ENCODE measurements around the gene C17orf100. TPM values are rescaled to one million over a fixed set of nuclear protein-coding genes. Genes with fewer than 3 reads are reported as not detected.
"Not testable (repeated sequence)": the region's sequence is repeated elsewhere in the genome, so short reads cannot be mapped to it uniquely, and the experiment has no call there.

Gene C17orf100
- polyA plus RNA-seq, 3 donors from 2014 or later = 1.7 to 5.2 TPM; not detected in 1

- no peak overlapping the region for H3K4me3 Mint-ChIP-seq
- no peak for DNase-seq
- H3K27ac Mint-ChIP-seq = no peak overlapping the region
- peaks cover 0 to 3% (median 0%) of the 10 kb centered on the region in 3 donors for H3K36me3 Mint-ChIP-seq
- H3K27me3 Mint-ChIP-seq (ENCODE audit: low read depth in 3 of 3) = peaks cover 6 to 20% (median 10%) of the 10 kb centered on the region in 3 donors
- peaks cover 10 to 14% of the 10 kb centered on the region in 2 donors for H3K4me1 Mint-ChIP-seq
- no peaks in the 10 kb centered on the region for H3K9me3 Mint-ChIP-seq
These were observed 29.6 kb downstream of the C17orf100 start for GRCh38 chr17:6681176-6681575.

- Mint-ChIP-seq H3K9me3 (no peaks in the 10 kb centered on the region), H3K27ac (no peak overlapping the region), H3K36me3 (peaks cover 0 to 3% (median 0%) of the 10 kb centered on the region in 3 donors), H3K4me3 (no peak overlapping the region), H3K27me3 (ENCODE audit: low read depth in 3 of 3) (peaks cover 9 to 18% (median 10%) of the 10 kb centered on the region in 3 donors), H3K4me1 (peaks cover 10 to 14% of the 10 kb centered on the region in 2 donors)
- DNase-seq = no peak
These were observed 30.1 kb downstream of the C17orf100 start for GRCh38 chr17:6681671-6682070.

DNA sequence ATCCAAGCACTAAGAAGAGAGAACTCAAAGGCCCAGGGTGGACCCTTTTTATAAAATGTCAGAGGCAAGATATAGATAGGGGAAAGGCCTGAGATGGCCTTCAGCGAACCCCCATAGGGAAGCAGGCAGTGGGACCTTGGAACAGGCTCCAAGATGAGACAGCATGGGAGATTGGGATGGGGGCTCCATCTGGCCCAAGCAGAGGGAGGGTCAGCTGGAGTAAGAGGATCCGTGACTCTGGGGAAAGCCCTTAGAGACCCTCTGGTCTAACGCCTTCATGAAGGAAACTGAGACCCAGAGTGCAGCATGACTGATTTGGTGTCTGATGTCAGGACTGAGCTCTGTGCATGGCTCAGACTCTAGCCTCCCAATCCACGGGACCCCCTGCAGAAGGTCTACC, 30.8 kb downstream of the C17orf100 start:
- Mint-ChIP-seq H3K27ac (no peak overlapping the region), H3K4me3 (no peak overlapping the region), H3K4me1 (peaks cover 8 to 11% of the 10 kb centered on the region in 2 donors), H3K27me3 (ENCODE audit: low read depth in 3 of 3) (peaks cover 10 to 14% (median 12%) of the 10 kb centered on the region in 3 donors), H3K9me3 (no peaks in the 10 kb centered on the region), H3K36me3 (peaks cover 0 to 3% (median 0%) of the 10 kb centered on the region in 3 donors)
- DNase-seq = no peak

DNA sequence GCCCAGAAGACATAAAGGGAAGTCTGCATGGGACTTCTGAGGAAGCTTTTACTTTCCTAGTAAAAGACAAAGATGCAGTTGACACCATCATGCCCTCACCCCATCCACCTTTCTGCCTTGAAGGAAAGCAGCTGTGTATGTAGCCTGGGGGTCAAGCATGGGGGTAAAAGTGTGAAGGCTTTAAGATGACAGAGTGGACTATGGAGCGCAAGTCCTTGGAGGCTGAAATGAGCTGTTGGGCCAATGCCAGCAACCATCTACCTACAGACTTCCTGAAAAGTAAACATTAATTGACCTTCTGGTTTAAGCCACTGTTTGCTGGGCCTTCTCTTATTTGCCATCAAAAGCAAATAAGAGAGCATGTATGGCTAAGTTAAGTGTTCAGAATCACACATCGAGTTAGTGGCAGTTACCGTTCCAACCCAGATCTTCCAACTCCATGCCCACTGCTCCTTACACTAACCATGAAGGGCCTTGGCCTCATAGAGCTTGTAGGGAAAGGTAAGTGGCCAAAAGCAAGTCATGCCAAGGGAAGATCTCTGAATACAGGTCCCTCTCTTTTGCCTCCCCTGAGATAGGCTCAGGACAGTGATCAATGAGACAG, 31.6 kb downstream of the C17orf100 start:
- Mint-ChIP-seq H3K9me3 (no peaks in the 10 kb centered on the region), H3K27ac (no peak overlapping the region), H3K4me1 (peaks cover 0 to 3% of the 10 kb centered on the region in 2 donors), H3K4me3 (no peak overlapping the region), H3K27me3 (ENCODE audit: low read depth in 3 of 3) (peaks cover 7 to 12% (median 10%) of the 10 kb centered on the region in 3 donors), H3K36me3 (peaks cover 0 to 3% (median 0%) of the 10 kb centered on the region in 3 donors)
- no peak for DNase-seq

DNA sequence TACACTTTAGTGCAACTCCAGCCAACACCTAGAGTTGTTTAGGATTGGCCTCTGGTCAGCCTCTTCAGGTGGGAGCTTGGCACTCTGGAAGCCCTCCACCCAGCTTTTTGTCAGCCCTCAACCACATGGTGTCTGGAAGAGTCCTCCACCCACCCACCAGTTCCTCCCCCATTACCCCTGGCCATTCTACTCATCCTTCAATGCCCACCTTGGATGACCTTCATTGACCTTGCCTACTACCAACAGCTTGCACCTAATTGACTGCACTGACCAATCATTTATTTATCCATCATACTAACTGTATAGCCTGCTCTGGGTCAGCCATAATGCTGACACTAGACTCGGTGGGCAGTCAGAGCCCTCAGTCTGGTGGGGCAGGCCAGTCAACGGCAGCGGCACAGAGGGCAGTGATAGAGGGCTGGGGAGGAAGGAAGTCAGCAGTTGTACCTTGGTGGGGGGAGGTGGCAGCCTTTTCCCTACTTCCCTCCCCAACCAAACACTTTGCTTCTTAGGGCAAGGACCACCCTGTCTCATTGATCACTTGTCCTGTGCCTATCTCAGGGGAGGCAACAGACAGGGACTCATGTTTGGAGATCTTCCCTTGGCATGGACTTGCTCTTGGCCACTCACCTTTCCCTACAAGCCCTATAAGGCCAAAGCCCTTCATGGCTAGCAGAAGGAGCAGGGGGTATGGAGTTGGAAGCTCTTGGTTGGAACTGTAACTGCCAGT, 32.3 kb downstream of the C17orf100 start:
- H3K4me3 Mint-ChIP-seq = no peak overlapping the region
- no peaks in the 10 kb centered on the region for H3K9me3 Mint-ChIP-seq
- H3K36me3 Mint-ChIP-seq = peaks cover 0 to 3% (median 0%) of the 10 kb centered on the region in 3 donors
- no peak overlapping the region for H3K27ac Mint-ChIP-seq
- no peaks in the 10 kb centered on the region for H3K4me1 Mint-ChIP-seq
- peaks cover 6 to 12% (median 6%) of the 10 kb centered on the region in 3 donors for H3K27me3 Mint-ChIP-seq (ENCODE audit: low read depth in 3 of 3)
- no peak for DNase-seq

DNA sequence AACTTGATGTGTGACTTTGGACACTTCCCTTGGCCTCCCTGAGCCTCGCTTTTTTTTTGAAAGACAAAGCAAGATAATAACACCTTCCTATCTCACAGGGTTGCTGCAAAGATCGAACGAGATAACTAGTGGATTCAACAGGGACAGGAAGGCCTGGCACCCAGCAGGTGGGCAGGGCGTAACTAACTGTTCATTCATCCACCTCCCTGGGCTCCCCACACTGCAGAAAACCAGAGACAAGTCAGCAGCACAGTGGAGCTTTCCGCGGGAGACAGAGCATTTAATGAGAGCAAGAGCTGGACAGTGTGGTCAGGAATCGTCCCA, 32.9 kb downstream of the C17orf100 start:
- H3K4me3 Mint-ChIP-seq = no peak overlapping the region
- DNase-seq = no peak
- no peak overlapping the region for H3K27ac Mint-ChIP-seq
- H3K4me1 Mint-ChIP-seq = no peaks in the 10 kb centered on the region
- H3K27me3 Mint-ChIP-seq (ENCODE audit: low read depth in 3 of 3) = peaks cover 6 to 12% (median 6%) of the 10 kb centered on the region in 3 donors
- H3K9me3 Mint-ChIP-seq = no peaks in the 10 kb centered on the region
- H3K36me3 Mint-ChIP-seq = peaks cover 0 to 3% (median 0%) of the 10 kb centered on the region in 3 donors

DNA sequence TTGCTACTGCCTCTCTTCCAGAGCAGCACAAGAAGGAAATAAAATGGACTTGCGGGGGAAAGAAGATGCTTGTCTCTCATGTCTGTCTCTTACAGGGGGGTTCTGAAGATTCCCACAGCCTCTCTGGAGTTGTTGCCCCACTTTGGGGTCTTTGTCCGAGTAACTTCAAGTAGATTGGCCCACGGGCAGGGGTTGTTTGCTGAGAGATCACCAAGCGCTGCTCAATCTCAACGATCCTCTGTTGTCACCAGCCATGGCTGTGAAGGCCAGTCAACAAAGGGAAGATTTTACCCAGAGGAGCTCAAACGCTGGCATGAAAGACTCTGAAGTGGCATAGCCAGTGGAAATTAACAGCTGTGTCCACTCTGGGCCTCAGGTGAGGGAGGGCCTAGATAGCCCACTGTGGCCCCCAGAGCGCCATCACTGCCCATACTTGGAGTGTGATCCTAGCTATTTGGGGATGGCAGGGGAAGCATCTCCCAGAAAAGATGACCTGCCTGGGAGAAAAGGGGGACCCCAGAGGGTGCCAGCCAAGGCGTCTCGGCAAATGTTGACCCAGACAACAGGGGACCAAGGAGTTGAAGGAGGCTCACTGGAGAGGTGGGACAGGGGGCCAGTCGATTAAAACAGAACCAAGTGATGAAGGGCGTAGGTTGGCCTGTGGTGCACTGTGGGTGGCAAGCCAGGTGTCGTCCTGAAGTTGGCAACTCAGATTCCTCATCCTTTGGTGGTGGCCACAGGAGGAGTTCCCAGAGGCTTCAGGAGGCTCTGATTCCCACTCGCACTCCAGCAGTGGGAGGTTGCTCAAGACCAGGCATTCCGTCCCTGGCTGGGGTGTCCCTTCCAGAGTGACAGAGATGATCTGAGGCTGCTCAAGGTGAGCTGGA, 33.6 kb downstream of the C17orf100 start:
- Mint-ChIP-seq H3K36me3 (peaks cover 0 to 3% (median 0%) of the 10 kb centered on the region in 3 donors), H3K4me3 (no peak overlapping the region), H3K27me3 (ENCODE audit: low read depth in 3 of 3) (peaks cover 5 to 12% (median 8%) of the 10 kb centered on the region in 3 donors), H3K4me1 (no peaks in the 10 kb centered on the region), H3K9me3 (no peaks in the 10 kb centered on the region), H3K27ac (no peak overlapping the region)
- no peak for DNase-seq

- DNase-seq = no peak
- H3K4me1 Mint-ChIP-seq = no peaks in the 10 kb centered on the region
- no peak overlapping the region for H3K27ac Mint-ChIP-seq
- H3K36me3 Mint-ChIP-seq = peaks cover 0 to 3% (median 0%) of the 10 kb centered on the region in 3 donors
- H3K4me3 Mint-ChIP-seq = no peak overlapping the region
- H3K9me3 Mint-ChIP-seq = no peaks in the 10 kb centered on the region
- H3K27me3 Mint-ChIP-seq (ENCODE audit: low read depth in 3 of 3) = peaks cover 3 to 11% (median 10%) of the 10 kb centered on the region in 3 donors
These were observed 34.5 kb downstream of the C17orf100 start for GRCh38 chr17:6686026-6686425.

DNA sequence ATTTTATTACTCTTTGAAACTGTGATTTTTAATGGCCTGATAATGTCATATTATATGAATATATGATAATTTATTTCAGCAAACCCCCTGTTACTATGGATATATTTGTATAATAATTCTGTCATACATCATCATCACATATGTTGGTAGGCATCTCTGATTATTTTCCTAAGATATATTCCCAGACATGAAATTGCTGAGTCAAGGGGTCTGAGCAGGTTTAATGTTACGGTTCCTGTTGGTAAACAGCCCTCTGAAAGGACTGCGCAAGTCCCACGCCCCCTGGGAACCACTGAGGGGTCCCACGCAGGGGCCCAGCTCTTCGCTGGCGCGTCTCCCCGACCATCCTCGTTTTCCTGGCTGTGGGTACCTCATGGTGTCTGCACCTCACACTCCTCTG, 37.4 kb downstream of the C17orf100 start:
- Mint-ChIP-seq H3K4me3 (no peak overlapping the region), H3K27me3 (ENCODE audit: low read depth in 3 of 3) (peaks cover 2 to 23% (median 7%) of the 10 kb centered on the region in 3 donors), H3K4me1 (no peaks in the 10 kb centered on the region), H3K27ac (no peak overlapping the region), H3K36me3 (peaks cover 0 to under 1% (median 0%) of the 10 kb centered on the region in 3 donors), H3K9me3 (no peaks in the 10 kb centered on the region)
- no peak for DNase-seq

DNA sequence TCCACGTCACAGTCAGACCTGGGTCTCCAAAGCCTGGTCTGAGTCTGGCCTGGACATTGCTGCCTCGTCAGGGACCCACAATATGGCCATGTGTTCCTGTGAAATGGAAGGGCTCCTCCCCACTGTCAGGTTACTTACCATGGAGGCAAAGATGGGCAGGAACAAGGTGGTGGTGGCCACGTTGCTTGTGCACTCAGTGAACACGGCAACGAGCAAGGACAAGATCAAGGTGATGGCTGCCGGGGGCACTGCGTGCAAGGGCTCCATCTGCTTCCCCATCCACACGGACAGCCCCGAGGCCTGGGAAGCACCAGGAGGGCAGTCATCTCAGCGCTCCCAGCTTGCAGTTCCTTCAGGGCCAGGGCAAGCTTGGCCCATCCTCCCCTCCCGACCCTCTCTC, 39.1 kb downstream of the C17orf100 start:
- H3K27ac Mint-ChIP-seq = no peak overlapping the region
- H3K36me3 Mint-ChIP-seq = no peaks in the 10 kb centered on the region
- no peaks in the 10 kb centered on the region for H3K4me1 Mint-ChIP-seq
- no peak for DNase-seq
- H3K4me3 Mint-ChIP-seq = no peak overlapping the region
- peaks cover 0 to 26% (median 5%) of the 10 kb centered on the region in 3 donors for H3K27me3 Mint-ChIP-seq (ENCODE audit: low read depth in 3 of 3)
- H3K9me3 Mint-ChIP-seq = peaks cover 0 to 3% (median 0%) of the 10 kb centered on the region in 6 donors

DNA sequence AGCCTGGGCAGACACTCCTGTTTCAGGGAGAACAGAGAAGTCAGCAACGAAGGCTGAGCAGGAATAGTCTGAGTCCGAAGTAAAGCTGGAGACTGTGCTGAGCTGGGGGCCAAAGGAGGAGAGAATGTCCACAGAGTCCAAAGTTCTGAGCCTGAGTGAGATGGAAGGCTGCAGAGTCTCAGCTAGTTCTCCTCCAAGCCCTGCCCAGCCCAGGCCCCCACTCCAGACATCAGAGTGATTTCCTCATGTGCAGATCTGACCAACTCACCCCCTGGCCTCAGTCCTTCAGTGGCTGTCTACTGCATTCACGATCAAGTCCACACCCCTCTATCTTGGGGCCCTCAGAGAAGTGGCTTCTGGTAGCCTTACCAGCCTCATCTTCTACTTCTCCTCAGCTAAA, 40.0 kb downstream of the C17orf100 start:
- Mint-ChIP-seq H3K27me3 (ENCODE audit: low read depth in 3 of 3) (peaks cover 0 to 24% (median 5%) of the 10 kb centered on the region in 3 donors), H3K27ac (no peak overlapping the region), H3K4me1 (no peaks in the 10 kb centered on the region), H3K9me3 (peaks cover 0 to 3% (median 0%) of the 10 kb centered on the region in 6 donors), H3K4me3 (no peak overlapping the region), H3K36me3 (no peaks in the 10 kb centered on the region)
- DNase-seq = no peak

GRCh38 chr17:6691958-6692357, 40.4 kb downstream of the C17orf100 start:
- not testable (repeated sequence) for H3K4me3 Mint-ChIP-seq, H3K36me3 Mint-ChIP-seq, DNase-seq, H3K9me3 Mint-ChIP-seq, H3K27ac Mint-ChIP-seq, H3K4me1 Mint-ChIP-seq
- peaks cover 0 to 20% (median 5%) of the 10 kb centered on the region in 3 donors for H3K27me3 Mint-ChIP-seq (ENCODE audit: low read depth in 3 of 3)

GRCh38 chr17:6695051-6695450, 43.5 kb downstream of the C17orf100 start:
- no peaks in the 10 kb centered on the region for H3K36me3 Mint-ChIP-seq
- H3K27me3 Mint-ChIP-seq (ENCODE audit: low read depth in 3 of 3) = peaks cover 1 to 20% (median 5%) of the 10 kb centered on the region in 3 donors

DNA sequence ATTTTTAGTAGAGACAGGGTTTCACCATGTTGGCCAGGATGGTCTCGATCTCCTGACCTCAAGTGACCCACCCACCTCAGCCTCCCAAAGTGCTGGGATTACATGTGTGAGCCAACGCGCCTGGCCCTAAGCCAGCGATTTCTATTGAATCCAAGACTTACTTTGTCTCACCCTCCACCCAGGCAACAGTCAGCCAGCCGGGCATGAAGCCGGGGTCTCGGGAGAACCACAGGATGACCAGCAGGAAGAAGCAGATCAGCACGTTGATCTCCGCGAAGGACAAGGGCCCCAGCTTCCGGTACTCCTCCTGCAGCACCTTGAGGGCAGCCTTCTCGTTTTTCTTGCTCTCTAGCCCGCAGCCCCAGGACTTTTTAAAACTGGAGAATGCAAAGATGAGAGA, 44.0 kb downstream of the C17orf100 start:
- H3K27me3 Mint-ChIP-seq (ENCODE audit: low read depth in 3 of 3) = peaks cover 1 to 20% (median 5%) of the 10 kb centered on the region in 3 donors
- DNase-seq = no peak
- H3K27ac Mint-ChIP-seq = no peak overlapping the region

More at GRCh38 chr17:6695051-6695450, 43.5 kb downstream of the C17orf100 start:
- no peak overlapping the region for H3K27ac Mint-ChIP-seq
- no peak overlapping the region for H3K4me3 Mint-ChIP-seq
- no peak for DNase-seq
- peaks cover 0 to 3% (median 0%) of the 10 kb centered on the region in 6 donors for H3K9me3 Mint-ChIP-seq
- H3K4me1 Mint-ChIP-seq = no peaks in the 10 kb centered on the region

More for the DNA sequence above, 44.0 kb downstream of the C17orf100 start:
- H3K4me1 Mint-ChIP-seq = no peaks in the 10 kb centered on the region
- peaks cover 0 to 3% (median 0%) of the 10 kb centered on the region in 6 donors for H3K9me3 Mint-ChIP-seq
- H3K36me3 Mint-ChIP-seq = no peaks in the 10 kb centered on the region
- H3K4me3 Mint-ChIP-seq = no peak overlapping the region
